PC-3 (cell line): ENCODE measurements around the gene ZNF784.

Source experiments
- EZH2 ChIP-seq: fragments of 300-600 bp; sonication (generic); IDR thresholded peaks from one replicate; pipeline ENCODE4 v1.6.1; 2017; ENCODE audit warnings: antibody characterized with exemption, mild to moderate bottlenecking, low read length; ENCODE audit not compliant: unreplicated experiment
- TF ChIP-seq, protein P1 (sequence below): fragments of 300-600 bp; sonication (generic); conservative IDR thresholded peaks from 2 replicates; pipeline ENCODE4 v1.5.1; 2017; ENCODE audit warnings: antibody characterized with exemption, low read depth, mild to moderate bottlenecking, low read length

GRCh38 chr19:55593096-55593772, 31.1 kb downstream of the ZNF784 start:
- TF ChIP-seq, protein P1, sequence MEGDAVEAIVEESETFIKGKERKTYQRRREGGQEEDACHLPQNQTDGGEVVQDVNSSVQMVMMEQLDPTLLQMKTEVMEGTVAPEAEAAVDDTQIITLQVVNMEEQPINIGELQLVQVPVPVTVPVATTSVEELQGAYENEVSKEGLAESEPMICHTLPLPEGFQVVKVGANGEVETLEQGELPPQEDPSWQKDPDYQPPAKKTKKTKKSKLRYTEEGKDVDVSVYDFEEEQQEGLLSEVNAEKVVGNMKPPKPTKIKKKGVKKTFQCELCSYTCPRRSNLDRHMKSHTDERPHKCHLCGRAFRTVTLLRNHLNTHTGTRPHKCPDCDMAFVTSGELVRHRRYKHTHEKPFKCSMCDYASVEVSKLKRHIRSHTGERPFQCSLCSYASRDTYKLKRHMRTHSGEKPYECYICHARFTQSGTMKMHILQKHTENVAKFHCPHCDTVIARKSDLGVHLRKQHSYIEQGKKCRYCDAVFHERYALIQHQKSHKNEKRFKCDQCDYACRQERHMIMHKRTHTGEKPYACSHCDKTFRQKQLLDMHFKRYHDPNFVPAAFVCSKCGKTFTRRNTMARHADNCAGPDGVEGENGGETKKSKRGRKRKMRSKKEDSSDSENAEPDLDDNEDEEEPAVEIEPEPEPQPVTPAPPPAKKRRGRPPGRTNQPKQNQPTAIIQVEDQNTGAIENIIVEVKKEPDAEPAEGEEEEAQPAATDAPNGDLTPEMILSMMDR = no peak
- no peak for TF ChIP-seq EZH2
